Liver (tissue), 9 donors: ENCODE data around the gene FBP2. TPM values are rescaled to one million over a fixed set of nuclear protein-coding genes. Genes with fewer than 3 reads are reported as not detected.
A peak's percentile ranks its signal among the peaks of the same experiment; 100 is the strongest.

Experiments used
- DNase-seq: peaks from one replicate; pipeline ENCODE4 v3.0.0-alpha.2; 2017; ENCODE audit warnings: low spot score
- H3K27ac ChIP-seq, 2 donors: one replicate each; pipeline ENCODE4 v1.7.0; 2013; ENCODE audit warnings: inconsistent platforms in 2 of 2, low read length in 2 of 2, control low read depth in 1 of 2, low read depth in 1 of 2, mild to moderate bottlenecking in 1 of 2
- H3K27me3 ChIP-seq, 4 donors: one replicate each; pipeline versions ENCODE4 v1.6.1 to v1.7.0; 2013; ENCODE audit warnings: low read length in 3 of 4, inconsistent platforms in 1 of 4, mild to moderate bottlenecking in 1 of 4, moderate library complexity in 1 of 4; ENCODE audit not compliant: control insufficient read depth in 4 of 4, insufficient read depth in 4 of 4
- H3K36me3 ChIP-seq, 4 donors: one replicate each; pipeline versions ENCODE4 v1.6.1 to v1.7.0; 2013; ENCODE audit warnings: low read length in 3 of 4, mild to moderate bottlenecking in 3 of 4, low read depth in 1 of 4, moderate library complexity in 1 of 4; ENCODE audit not compliant: control insufficient read depth in 4 of 4, insufficient read depth in 3 of 4
- H3K4me1 ChIP-seq, 4 donors: one replicate each; pipeline versions ENCODE4 v1.6.1 to v1.7.0; 2013; ENCODE audit warnings: low read length in 3 of 4, mild to moderate bottlenecking in 3 of 4, moderate library complexity in 1 of 4; ENCODE audit not compliant: control insufficient read depth in 4 of 4, insufficient read depth in 4 of 4
- H3K4me3 ChIP-seq, 3 donors: one replicate each; pipeline versions ENCODE4 v1.6.1 to v1.7.0; 2013; ENCODE audit warnings: low read length in 3 of 3, control low read depth in 1 of 3, low read depth in 1 of 3, mild to moderate bottlenecking in 1 of 3
- H3K9ac ChIP-seq, 2 donors: one replicate each; pipeline ENCODE4 v1.7.0; 2013; ENCODE audit warnings: low read length in 2 of 2, mild to moderate bottlenecking in 2 of 2, moderate library complexity in 2 of 2, control low read depth in 1 of 2, low read depth in 1 of 2
- H3K9me3 ChIP-seq, 4 donors: one replicate each; pipeline versions ENCODE4 v1.6.1 to v1.7.0; 2013; ENCODE audit warnings: low read length in 3 of 4; ENCODE audit not compliant: control insufficient read depth in 4 of 4
- EGR1 ChIP-seq, 2 donors: IDR thresholded peaks; 2 replicates each; pipeline ENCODE4 v1.6.1; 2016 to 2018; ENCODE audit warnings: antibody characterized with exemption in 2 of 2, low read depth in 2 of 2
- GABPA ChIP-seq, 2 donors: IDR thresholded peaks in 1 of 2; conservative IDR thresholded peaks in 1 of 2; 2 replicates each; pipeline ENCODE4 v1.6.1; 2016; ENCODE audit warnings: antibody characterized with exemption in 2 of 2, mild to moderate bottlenecking in 1 of 2, moderate library complexity in 1 of 2
- HNF4A ChIP-seq, 2 donors: conservative IDR thresholded peaks; 2 replicates each; pipeline ENCODE4 v1.6.1; 2016; ENCODE audit warnings: antibody characterized with exemption in 2 of 2, mild to moderate bottlenecking in 2 of 2
- NR2F2 ChIP-seq: IDR thresholded peaks from 2 replicates; pipeline ENCODE4 v1.6.1; 2016; ENCODE audit warnings: antibody characterized with exemption
- RAD21 ChIP-seq, 2 donors: IDR thresholded peaks; 2 replicates each; pipeline ENCODE4 v1.6.1; 2016; ENCODE audit warnings: antibody characterized with exemption in 2 of 2, mild to moderate bottlenecking in 2 of 2
- RXRA ChIP-seq, 2 donors: IDR thresholded peaks; 2 replicates each; pipeline ENCODE4 v1.6.1; 2017 to 2018; ENCODE audit warnings: antibody characterized with exemption in 2 of 2, mild to moderate bottlenecking in 1 of 2
- SP1 ChIP-seq: IDR thresholded peaks from 2 replicates; pipeline ENCODE4 v1.6.1; 2018; ENCODE audit warnings: antibody characterized with exemption, mild to moderate bottlenecking
- TAF1 ChIP-seq: conservative IDR thresholded peaks from 2 replicates; pipeline ENCODE4 v1.6.1; 2016; ENCODE audit warnings: antibody characterized with exemption, mild to moderate bottlenecking
- YY1 ChIP-seq: IDR thresholded peaks from 2 replicates; pipeline ENCODE4 v1.6.1; 2016; ENCODE audit warnings: antibody characterized with exemption, mild to moderate bottlenecking
- WGBS: extraction: QIAGEN DNeasy Blood & Tissue Kit; methylation state at CpG from one replicate; pipeline ENCODE4 v1.1.7; 2013; 5-methylcytosine and 5-hydroxymethylcytosine counted together
- polyA plus RNA-seq, 2 donors: library from polyadenylated mRNA; stranded (reverse) in 1 of 2; unstranded in 1 of 2; fragments of 200-250 nt in 1 of 2; fragments of >200 nt in 1 of 2; fragmentation: Nextera tagmentation in 1 of 2; extraction: Ambion mirVana in 1 of 2; gene quantifications; one replicate each; pipeline versions ENCODE4 v1.2.1 to v1.2.3, GENCODE V29; 2013 to 2015
- total RNA-seq, 2 donors: library from RNA; depleted of rRNA; stranded (reverse); fragments of >200 nt; gene quantifications; one replicate each; pipeline ENCODE4 v1.2.3, GENCODE V29; 2014
- TF ChIP-seq, protein P1 (sequence below): IDR thresholded peaks from 2 replicates; pipeline ENCODE4 v1.6.1; 2016; ENCODE audit warnings: antibody characterized with exemption
- TF ChIP-seq, protein P2 (sequence below): fragments of 150-350 bp; IDR thresholded peaks from 2 replicates; pipeline ENCODE4 v1.5.1; 2017; ENCODE audit warnings: improper control_type of control experiment, low read depth, low read length; ENCODE audit not compliant: missing input control
- TF ChIP-seq, protein P3 (sequence below): IDR thresholded peaks from 2 replicates; pipeline ENCODE4 v1.6.1; 2016; ENCODE audit warnings: antibody characterized with exemption, mild to moderate bottlenecking
- donor health status: healthy.
- donor health status: healthy.
- donor health status: healthy.
- donor health status: healthy.
- donor health status: healthy.

The FBP2 gene
- total and polyA plus RNA-seq, 4 donors: not detected

DNA sequence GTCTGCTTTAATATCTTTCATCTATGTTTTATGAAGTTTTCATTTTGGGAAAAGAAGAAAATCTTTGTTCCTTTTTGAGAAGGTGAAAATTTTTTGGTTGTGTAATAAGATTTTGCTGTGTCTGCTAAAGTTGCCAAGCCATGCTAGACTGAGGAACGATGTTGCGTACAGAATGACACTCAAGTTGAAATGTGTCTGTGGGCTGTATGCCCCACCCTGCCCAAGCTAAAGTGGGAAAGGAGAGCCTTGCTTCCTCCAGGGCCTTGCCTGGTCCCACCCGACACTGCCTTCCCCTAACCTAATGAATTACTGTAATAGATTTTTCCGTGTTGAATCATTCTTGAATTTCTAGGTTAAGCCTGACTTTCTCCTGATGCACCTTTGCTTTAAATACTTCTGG lies 36.2 kb downstream of the FBP2 start:
- H3K4me3 ChIP-seq: no peak overlapping the region
- no peak overlapping the region for H3K27ac ChIP-seq
- no peak for DNase-seq
- no peak overlapping the region for H3K9ac ChIP-seq
- 90% methylated on average over 4 of the region's 4 CpGs for WGBS
- H3K9me3 ChIP-seq: no peaks in the 10 kb centered on the region
- H3K36me3 ChIP-seq: peaks cover 0 to 4% (median 3%) of the 10 kb centered on the region in 4 donors
- TF ChIP-seq RAD21 (IDR thresholded peaks at IDR 0.05): no peak
- no peak for TF ChIP-seq SP1
- TF ChIP-seq, protein P1, sequence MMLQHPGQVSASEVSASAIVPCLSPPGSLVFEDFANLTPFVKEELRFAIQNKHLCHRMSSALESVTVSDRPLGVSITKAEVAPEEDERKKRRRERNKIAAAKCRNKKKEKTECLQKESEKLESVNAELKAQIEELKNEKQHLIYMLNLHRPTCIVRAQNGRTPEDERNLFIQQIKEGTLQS: no peak
- peaks cover 2 to 14% (median 10%) of the 10 kb centered on the region in 4 donors for H3K4me1 ChIP-seq
- no peaks in the 10 kb centered on the region for H3K27me3 ChIP-seq

GRCh38 chr9:94554439-94555331 lies 38.9 kb downstream of the FBP2 start, which contains the start of gene PCAT7:
Gene PCAT7 (plus strand): TSS chr9:94555083.
- WGBS: 51% methylated on average over 40 of the region's 40 CpGs
- peak; percentile 26 to 27 for TF ChIP-seq RXRA (IDR thresholded peaks at IDR 0.05)
- no peak for TF ChIP-seq NR2F2
- TF ChIP-seq RAD21 (IDR thresholded peaks at IDR 0.05): peak; percentile 88 to 89
- peak; percentile 13 to 16 for TF ChIP-seq HNF4A (conservative IDR thresholded peaks at IDR 0.05)
- peak; percentile 22 for TF ChIP-seq YY1
- TF ChIP-seq, protein P2, sequence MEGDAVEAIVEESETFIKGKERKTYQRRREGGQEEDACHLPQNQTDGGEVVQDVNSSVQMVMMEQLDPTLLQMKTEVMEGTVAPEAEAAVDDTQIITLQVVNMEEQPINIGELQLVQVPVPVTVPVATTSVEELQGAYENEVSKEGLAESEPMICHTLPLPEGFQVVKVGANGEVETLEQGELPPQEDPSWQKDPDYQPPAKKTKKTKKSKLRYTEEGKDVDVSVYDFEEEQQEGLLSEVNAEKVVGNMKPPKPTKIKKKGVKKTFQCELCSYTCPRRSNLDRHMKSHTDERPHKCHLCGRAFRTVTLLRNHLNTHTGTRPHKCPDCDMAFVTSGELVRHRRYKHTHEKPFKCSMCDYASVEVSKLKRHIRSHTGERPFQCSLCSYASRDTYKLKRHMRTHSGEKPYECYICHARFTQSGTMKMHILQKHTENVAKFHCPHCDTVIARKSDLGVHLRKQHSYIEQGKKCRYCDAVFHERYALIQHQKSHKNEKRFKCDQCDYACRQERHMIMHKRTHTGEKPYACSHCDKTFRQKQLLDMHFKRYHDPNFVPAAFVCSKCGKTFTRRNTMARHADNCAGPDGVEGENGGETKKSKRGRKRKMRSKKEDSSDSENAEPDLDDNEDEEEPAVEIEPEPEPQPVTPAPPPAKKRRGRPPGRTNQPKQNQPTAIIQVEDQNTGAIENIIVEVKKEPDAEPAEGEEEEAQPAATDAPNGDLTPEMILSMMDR: peak; percentile 81
- TF ChIP-seq EGR1 (IDR thresholded peaks at IDR 0.05; ENCODE audit: low read depth in 2 of 2): no peak
- peak; percentile 31 for TF ChIP-seq SP1
- peak; percentile 78 for TF ChIP-seq TAF1
- TF ChIP-seq, protein P1: no peak
- TF ChIP-seq, protein P3, sequence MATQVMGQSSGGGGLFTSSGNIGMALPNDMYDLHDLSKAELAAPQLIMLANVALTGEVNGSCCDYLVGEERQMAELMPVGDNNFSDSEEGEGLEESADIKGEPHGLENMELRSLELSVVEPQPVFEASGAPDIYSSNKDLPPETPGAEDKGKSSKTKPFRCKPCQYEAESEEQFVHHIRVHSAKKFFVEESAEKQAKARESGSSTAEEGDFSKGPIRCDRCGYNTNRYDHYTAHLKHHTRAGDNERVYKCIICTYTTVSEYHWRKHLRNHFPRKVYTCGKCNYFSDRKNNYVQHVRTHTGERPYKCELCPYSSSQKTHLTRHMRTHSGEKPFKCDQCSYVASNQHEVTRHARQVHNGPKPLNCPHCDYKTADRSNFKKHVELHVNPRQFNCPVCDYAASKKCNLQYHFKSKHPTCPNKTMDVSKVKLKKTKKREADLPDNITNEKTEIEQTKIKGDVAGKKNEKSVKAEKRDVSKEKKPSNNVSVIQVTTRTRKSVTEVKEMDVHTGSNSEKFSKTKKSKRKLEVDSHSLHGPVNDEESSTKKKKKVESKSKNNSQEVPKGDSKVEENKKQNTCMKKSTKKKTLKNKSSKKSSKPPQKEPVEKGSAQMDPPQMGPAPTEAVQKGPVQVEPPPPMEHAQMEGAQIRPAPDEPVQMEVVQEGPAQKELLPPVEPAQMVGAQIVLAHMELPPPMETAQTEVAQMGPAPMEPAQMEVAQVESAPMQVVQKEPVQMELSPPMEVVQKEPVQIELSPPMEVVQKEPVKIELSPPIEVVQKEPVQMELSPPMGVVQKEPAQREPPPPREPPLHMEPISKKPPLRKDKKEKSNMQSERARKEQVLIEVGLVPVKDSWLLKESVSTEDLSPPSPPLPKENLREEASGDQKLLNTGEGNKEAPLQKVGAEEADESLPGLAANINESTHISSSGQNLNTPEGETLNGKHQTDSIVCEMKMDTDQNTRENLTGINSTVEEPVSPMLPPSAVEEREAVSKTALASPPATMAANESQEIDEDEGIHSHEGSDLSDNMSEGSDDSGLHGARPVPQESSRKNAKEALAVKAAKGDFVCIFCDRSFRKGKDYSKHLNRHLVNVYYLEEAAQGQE: peak; percentile 92
- no peak for TF ChIP-seq GABPA (IDR thresholded peaks at IDR 0.05 in 1 of 2, conservative IDR thresholded peaks at IDR 0.05 in 1 of 2)
- Histone ChIP-seq H3K4me1 (peaks cover 3 to 15% (median 10%) of the 10 kb centered on the region in 4 donors), H3K9me3 (no peaks in the 10 kb centered on the region), H3K9ac (peak within 1 kb of the TSS; percentile 51 to 81), H3K27me3 (no peaks in the 10 kb centered on the region), H3K27ac (peak within 1 kb of the TSS; percentile 92 to 93), H3K36me3 (peaks cover 0 to 7% (median 3%) of the 10 kb centered on the region in 4 donors), H3K4me3 (peak within 1 kb of the TSS; percentile 60 to 85 (median 78))
- DNase-seq: no peak
